Measurements from ENCODE around the gene CMSS1.

The CMSS1 gene

DNA sequence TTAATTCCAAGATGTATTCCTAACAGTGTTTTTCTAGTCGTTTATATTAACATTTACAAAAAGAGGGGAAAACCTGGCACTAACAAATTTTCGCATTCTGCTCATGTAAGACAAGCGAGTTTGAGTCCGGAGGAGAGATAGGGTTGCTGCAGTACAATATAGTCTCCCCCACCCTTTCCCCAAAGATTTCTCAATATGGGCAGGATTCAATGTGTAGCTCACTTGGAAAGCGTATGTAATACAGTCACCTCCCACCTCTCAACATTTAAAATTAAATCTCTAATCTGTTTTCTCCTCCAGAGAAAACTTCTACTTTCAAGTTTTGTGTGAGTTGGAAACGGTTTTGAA, 57.9 kb downstream of the CMSS1 start:
- peak; percentile 28 for DNase-seq (ENCODE audit: low spot score)

DNA sequence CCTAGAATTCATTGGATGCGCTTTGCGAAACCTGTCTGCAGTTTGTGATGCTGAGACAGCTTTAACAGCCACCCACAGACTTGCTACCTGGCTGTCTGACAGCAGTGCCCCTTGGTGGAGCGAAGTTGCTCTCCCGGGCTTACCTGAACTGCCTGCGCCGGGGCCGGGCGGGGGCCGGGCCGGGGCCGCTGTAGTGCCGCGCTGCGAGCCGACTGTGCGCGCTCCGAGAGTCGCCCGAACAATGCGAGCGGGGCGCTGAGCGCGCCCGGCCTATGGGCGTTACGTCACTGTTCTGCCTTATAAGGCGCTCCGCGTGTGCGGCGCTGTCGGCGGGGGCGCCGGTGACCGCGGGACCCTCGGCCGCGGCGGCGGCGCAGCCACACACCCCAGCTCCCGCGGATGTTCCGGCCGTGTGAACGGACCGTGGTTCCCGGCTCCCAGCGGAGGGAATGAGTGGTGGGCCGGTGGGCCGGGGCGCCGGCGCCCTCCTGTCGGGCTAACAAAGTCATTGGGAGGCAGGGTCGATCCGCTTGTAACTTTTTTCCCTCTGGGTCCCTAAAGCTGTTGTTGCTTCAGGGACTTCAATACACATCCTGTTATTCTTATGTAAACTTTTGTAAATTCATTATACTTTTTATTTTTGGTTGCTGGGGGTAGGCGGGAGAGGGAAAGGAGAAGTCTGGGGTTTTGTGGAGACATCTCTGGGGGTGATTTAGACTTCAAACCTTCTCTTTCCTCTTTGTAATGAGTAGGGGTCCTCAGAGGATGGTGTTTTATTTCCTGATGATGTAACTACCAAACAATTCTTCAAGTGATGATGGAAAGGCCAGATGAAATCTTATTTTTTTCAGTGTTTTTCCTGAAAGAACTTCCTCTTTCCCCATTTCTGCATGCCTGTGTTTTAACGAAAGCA, 58.5 kb downstream of the CMSS1 start:
- peak; percentile 74 for DNase-seq (ENCODE audit: low spot score)

- DNase-seq (ENCODE audit: low spot score), result no peak
Observed at GRCh38 chr3:99877031-99877579, 59.4 kb downstream of the CMSS1 start.

DNA sequence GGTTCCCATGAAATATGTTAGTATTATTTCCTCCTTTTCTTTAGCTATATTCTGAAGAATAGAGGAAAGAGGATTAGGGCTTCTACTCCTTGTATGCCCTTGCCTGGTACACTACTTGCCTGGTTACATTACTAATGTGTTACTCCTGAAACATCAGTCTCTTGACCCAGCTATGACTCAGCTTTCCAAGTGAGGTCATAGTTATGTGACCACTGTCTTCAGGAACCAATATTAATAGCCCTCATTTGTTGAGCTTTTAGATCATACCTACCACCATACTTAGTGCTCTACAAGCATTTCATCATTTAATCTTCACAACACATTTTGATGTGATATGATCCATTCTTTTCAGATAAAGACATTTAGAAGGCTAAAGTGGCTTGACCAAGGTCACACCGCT, 60.3 kb downstream of the CMSS1 start:
- DNase-seq (ENCODE audit: low spot score), result peak; percentile 77

GRCh38 chr3:99879275-99879674, 61.6 kb downstream of the CMSS1 start:
- no peak for DNase-seq (ENCODE audit: low spot score)

DNA sequence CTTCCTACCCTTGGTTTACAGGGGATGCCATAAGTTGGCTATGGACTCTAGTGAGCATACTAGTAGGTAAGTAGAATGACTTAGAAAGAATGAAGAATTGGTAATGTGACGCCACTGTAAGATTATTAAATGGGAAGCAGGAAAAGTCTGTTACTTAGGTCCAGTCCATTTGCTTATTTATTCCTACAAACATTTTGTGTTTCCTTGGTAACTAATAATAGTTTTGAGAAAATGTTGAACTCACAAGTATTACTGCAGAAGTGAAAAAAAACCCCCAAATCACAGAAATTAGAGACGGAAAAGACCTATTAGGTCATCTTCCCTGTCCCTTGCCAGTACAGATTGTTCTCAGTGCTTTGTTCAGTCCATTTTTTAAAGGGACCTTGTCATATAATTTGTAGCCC, 63.5 kb downstream of the CMSS1 start:
- no peak for DNase-seq (ENCODE audit: low spot score)

DNA sequence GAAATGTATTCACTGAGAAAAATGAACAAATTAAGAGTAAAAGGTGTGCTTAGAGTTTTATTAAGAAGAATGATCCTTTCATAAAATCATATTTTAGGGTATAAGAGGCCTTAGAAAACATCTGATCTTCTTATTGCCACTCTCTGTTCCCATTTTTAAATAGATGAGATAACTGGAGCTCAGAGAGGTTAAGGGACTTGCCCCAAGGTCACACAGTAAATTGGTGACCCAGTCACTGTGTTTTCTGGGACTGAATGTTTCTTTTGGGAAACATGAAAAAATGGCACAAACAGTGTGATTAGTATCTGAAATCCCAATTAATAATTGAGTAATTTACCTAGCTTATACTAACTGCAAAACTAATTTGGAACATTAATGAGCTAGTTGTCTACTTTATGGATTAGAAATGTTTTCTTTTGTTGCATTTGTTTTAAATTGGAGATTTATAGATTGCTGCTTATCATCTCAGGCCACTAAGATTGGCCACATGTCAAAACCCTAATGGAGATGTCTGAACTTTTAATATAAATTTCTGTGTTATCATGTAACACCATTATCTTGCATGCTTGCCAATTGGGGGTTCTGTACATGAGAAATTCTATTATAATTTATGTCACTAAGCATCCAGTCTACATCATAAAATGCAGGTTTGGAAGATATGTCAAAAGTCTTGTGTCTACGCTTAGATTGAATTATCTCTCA, 64.9 kb downstream of the CMSS1 start:
- no peak for DNase-seq (ENCODE audit: low spot score)

DNA sequence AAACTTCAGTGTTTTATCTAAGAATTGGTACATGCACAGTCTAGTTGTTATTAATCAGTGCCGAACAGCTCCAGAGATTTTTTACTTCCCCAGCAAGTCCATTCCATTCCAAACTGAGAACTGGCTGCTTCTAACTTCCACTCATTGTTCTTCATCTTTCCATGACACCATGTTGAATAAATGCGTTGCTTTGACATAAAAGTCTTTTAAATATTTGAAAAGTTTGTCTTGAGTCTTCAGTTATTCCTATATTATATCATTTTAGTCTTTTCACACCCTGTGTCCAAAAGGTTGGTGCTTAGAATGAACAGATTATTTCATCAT, 65.4 kb downstream of the CMSS1 start:
- no peak for DNase-seq (ENCODE audit: low spot score)

GRCh38 chr3:99883693-99884092, 66.0 kb downstream of the CMSS1 start:
- DNase-seq (ENCODE audit: low spot score), result no peak

- DNase-seq (ENCODE audit: low spot score), result no peak
Observed at GRCh38 chr3:99884484-99884883, 66.8 kb downstream of the CMSS1 start.

GRCh38 chr3:99885085-99885484, 67.4 kb downstream of the CMSS1 start:
- no peak for DNase-seq (ENCODE audit: low spot score)

- no peak for DNase-seq (ENCODE audit: low spot score)
Observed at GRCh38 chr3:99885851-99886250, 68.2 kb downstream of the CMSS1 start.

DNA sequence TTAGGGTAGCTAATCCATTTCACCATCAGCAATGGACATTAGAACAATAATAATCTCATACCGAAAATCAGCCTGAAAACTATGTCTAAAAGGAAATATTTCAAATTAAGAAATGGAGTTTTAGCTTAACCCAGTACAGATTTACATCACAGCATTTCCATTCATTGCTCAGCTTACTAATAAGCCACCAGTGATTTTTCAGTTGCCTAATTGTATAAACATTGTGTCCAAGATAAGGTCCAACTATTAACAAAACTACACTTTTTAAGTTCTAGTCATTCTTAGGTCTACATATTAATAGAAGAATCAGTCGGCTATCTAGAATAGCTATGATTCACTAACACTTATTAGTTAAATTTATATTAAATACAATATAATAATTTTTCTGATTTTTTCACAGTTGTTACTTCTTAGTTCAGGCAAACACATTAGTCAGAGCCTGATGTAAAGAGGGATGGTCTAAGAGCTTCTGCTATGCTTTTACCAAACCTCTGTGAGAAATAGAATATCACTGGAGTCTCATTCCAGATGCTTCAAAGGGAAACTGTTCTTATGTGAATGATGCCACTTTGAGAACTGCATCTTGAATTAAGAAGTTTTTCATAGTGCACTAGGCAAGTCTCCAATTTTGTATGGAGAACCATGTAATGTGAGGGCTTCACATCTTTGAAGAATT, 74.1 kb downstream of the CMSS1 start:
- DNase-seq (ENCODE audit: low spot score), result no peak

- no peak for DNase-seq (ENCODE audit: low spot score)
Observed at GRCh38 chr3:99892332-99892731, 74.7 kb downstream of the CMSS1 start.

- no peak for DNase-seq (ENCODE audit: low spot score)
Observed at GRCh38 chr3:99895131-99895696, 77.6 kb downstream of the CMSS1 start.

DNA sequence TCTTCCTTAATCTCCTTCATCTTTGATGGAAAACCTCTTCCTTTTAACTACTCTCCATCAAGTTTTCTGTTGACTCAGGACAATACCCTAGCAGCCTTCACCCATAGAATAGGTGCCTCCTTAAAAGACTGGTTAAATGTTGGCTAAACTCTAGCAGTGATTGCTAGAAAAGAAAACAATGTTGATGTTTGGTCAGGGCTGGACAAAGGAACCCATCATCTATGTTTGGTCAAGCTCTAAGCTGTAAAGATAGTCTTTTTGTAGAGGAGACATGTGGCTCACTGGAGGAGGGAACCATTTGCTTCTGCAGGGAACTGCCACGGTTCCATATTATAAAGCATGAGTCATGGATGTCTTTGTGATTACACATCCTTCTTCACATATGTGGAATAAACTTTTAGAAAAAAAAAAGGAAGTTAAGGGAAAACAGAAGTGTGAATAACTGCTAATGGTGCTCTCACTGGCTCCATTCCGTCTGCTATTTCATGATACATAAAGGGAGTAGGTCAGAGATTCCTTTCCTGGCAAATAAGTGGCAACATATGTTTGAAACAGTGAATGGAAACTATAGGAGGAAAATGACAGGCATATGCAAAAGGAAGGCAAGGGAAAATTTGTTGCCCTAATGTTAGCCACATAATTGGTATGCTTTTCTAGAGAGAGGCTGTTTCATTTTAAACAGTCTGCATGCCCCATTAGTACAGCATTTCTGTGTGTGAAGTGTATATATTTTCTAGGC, 78.2 kb downstream of the CMSS1 start:
- DNase-seq (ENCODE audit: low spot score), result peak; percentile 67

GRCh38 chr3:99896482-99896881, 78.8 kb downstream of the CMSS1 start:
- no peak for DNase-seq (ENCODE audit: low spot score)

- no peak for DNase-seq (ENCODE audit: low spot score)
Observed at GRCh38 chr3:99899603-99900002, 81.9 kb downstream of the CMSS1 start.

DNA sequence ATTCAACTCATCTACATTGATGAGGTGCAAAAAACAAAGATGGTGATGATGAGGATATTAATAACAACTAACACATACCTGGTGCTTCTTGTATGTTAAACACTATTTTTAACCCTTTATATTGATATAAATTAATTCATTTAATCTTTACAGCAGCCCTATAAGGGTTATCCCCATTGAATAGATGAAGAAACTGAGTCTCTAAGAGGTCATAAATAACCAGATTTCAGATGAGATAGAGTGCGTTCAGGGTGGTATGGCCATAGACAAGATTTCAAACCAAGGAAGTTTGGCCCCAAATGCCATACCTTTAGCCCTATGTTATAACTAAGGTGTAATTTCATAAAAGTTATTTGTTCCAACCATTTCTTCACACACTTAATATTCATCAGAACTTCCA, 82.6 kb downstream of the CMSS1 start:
- no peak for DNase-seq (ENCODE audit: low spot score)

GRCh38 chr3:99901200-99901926, 83.7 kb downstream of the CMSS1 start:
- DNase-seq (ENCODE audit: low spot score), result peak; percentile 53

DNA sequence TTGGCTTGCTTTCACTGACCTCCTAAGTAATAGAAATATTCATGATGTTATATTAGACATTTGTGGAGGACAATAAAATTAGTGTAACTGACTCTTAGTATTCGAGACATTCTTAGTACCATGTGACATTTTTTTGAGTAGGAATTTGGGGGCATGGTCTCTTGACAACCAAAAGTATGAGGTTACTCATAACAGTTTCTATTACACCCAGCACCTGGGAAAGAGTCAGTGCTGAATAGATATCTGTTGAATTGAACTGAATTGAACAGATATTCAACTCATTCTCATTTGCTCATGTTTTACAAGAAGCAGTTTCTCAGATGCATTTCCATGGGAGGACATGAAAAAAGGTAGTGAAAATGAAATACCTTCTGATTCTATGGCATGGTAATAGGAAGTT, 84.4 kb downstream of the CMSS1 start:
- DNase-seq (ENCODE audit: low spot score), result no peak

Measured in AG08395 (cell line).